GM12878 (cell line): ENCODE results near the gene ATXN3. TPM values are rescaled to one million over a fixed set of nuclear protein-coding genes. Genes with fewer than 3 reads are reported as not detected.

Source experiments
- ATAC-seq: fragments of 200-7000 bp; cut with Tn5 transposase; 3 replicates; pipeline ENCODE4 v1.9.1; 2020; ENCODE audit warnings: mild to moderate bottlenecking, moderate library complexity
- BruUV-seq: library from RNA; stranded (reverse); fragments of 400-500 nt; replicated peaks from 2 replicates; lab custom pipeline; 2021; lab: Mats Ljungman, UMichigan
- CTCF ChIA-PET: fragments of 300-600 bp; sonication (Branson Sonifier 250); formaldehyde crosslinking; extraction: SDS; loops from one replicate; lab custom pipeline; 2021; ENCODE audit warnings: inconsistent platforms; lab: Yijun Ruan, JAX
- POLR2A ChIA-PET: fragments of 350-600 bp; formaldehyde crosslinking; extraction: SDS; loops from one replicate; lab custom pipeline; 2021; ENCODE audit warnings: inconsistent platforms; lab: Charles Lee
- RAD21 ChIA-PET: fragments of 300-600 bp; sonication (Branson Sonifier 250); formaldehyde crosslinking; loops from one replicate; lab custom pipeline; 2023; ENCODE audit warnings: antibody characterized with exemption; ENCODE audit not compliant: unreplicated experiment; lab: Charles Lee
- SMC1A ChIA-PET: fragments of 300-600 bp; sonication (Branson Sonifier 250); formaldehyde crosslinking; loops from one replicate; lab custom pipeline; 2023; ENCODE audit not compliant: unreplicated experiment, uncharacterized antibody; lab: Charles Lee
- DNase-seq: peaks from one replicate; pipeline ENCODE4 v3.0.0-alpha.2; 2011; ENCODE audit warnings: low read depth, low spot score
- FAIRE-seq: peaks from 3 replicates; lab custom pipeline; 2011; peaks lifted over from hg19 to GRCh38; lab: Jason Lieb, UNC
- H2AFZ ChIP-seq: 2 replicates; pipeline ENCODE4 v1.6.0; 2011; ENCODE audit warnings: low read depth, low read length, control low read depth; ENCODE audit not compliant: control insufficient read depth
- H3K27ac ChIP-seq: 2 replicates; pipeline ENCODE4 v1.5.1; 2011; ENCODE audit warnings: control low read depth; ENCODE audit not compliant: control insufficient read depth, insufficient read depth
- H3K27me3 ChIP-seq, 2 experiments: replicated peaks in 1 of 2; 2 replicates each; pipeline versions ENCODE4 v1.6.0 to v1.6.1; 2011; ENCODE audit warnings: low read length in 1 of 2; ENCODE audit not compliant: control insufficient read depth in 2 of 2, insufficient read depth in 2 of 2
- H3K36me3 ChIP-seq, 2 experiments: 2 replicates each; pipeline ENCODE4 v1.5.1; 2011; ENCODE audit warnings: low read length in 1 of 2; ENCODE audit not compliant: control insufficient read depth in 2 of 2, insufficient read depth in 2 of 2
- H3K4me1 ChIP-seq: 2 replicates; pipeline ENCODE4 v1.6.1; 2011; ENCODE audit warnings: mild to moderate bottlenecking, low read length, moderate library complexity, mixed read lengths; ENCODE audit not compliant: control insufficient read depth, insufficient read depth
- H3K4me2 ChIP-seq: 2 replicates; pipeline ENCODE4 v1.6.0; 2011; ENCODE audit warnings: control low read depth; ENCODE audit not compliant: control insufficient read depth, insufficient read depth
- H3K4me3 ChIP-seq: fragments of 200-600 bp; sonication (generic); 2 replicates; pipeline ENCODE4 v1.5.1; 2016
- H3K79me2 ChIP-seq: 2 replicates; pipeline ENCODE4 v1.6.0; 2011; ENCODE audit warnings: low read length; ENCODE audit not compliant: control insufficient read depth, insufficient read depth
- H3K9ac ChIP-seq: 2 replicates; pipeline ENCODE4 v1.8.0; 2011; ENCODE audit warnings: low read length, control low read depth, mixed read lengths; ENCODE audit not compliant: control insufficient read depth, insufficient read depth
- H3K9me3 ChIP-seq: replicated peaks from 3 replicates; pipeline ENCODE4 v1.5.1; 2011; ENCODE audit warnings: mild to moderate bottlenecking, low read length; ENCODE audit not compliant: control insufficient read depth, insufficient read depth
- H4K20me1 ChIP-seq: 2 replicates; pipeline ENCODE4 v1.6.0; 2011; ENCODE audit not compliant: control insufficient read depth, insufficient read depth
- CBX3 ChIP-seq: fragments of 200-600 bp; sonication (generic); IDR thresholded peaks from 2 replicates; pipeline ENCODE4 v1.6.1; 2016; ENCODE audit warnings: low read depth, borderline replicate concordance
- CHD1 ChIP-seq: IDR thresholded peaks from 2 replicates; pipeline ENCODE4 v1.6.1; 2012; ENCODE audit warnings: low read depth, low read length, improper control_type of control experiment
- ESRRA ChIP-seq: IDR thresholded peaks from 2 replicates; pipeline ENCODE4 v1.6.1; 2012; ENCODE audit warnings: mild to moderate bottlenecking, low read length, improper control_type of control experiment
- FOXM1 ChIP-seq: IDR thresholded peaks from 2 replicates; pipeline ENCODE4 v1.6.1; 2012; ENCODE audit warnings: low read depth, mild to moderate bottlenecking, inconsistent platforms, low read length, moderate library complexity
- NRF1 ChIP-seq: conservative IDR thresholded peaks from 2 replicates; pipeline ENCODE4 v1.6.1; 2011; ENCODE audit warnings: mild to moderate bottlenecking, low read depth, low read length, improper control_type of control experiment
- POLR2A ChIP-seq: IDR thresholded peaks from 2 replicates; pipeline ENCODE4 v1.6.1; 2011; ENCODE audit warnings: low read depth, mild to moderate bottlenecking, low read length
- RELA ChIP-seq: fragments of 450-650 bp; IDR thresholded peaks from 2 replicates; pipeline ENCODE4 v1.8.0; 2014; ENCODE audit warnings: borderline replicate concordance; ENCODE audit not compliant: partially characterized antibody
- SIN3A ChIP-seq: IDR thresholded peaks from 2 replicates; pipeline ENCODE4 v1.6.1; 2012; ENCODE audit warnings: low read depth, low read length, improper control_type of control experiment
- YBX1 ChIP-seq: fragments of 450-650 bp; IDR thresholded peaks from 2 replicates; pipeline ENCODE4 v1.6.1; 2016; ENCODE audit warnings: antibody characterized with exemption
- ZNF217 ChIP-seq: fragments of 450-650 bp; IDR thresholded peaks from 2 replicates; pipeline ENCODE4 v1.6.1; 2017; ENCODE audit warnings: antibody characterized with exemption, mild to moderate bottlenecking
- ZNF24 ChIP-seq: fragments of 450-650 bp; IDR thresholded peaks from 2 replicates; pipeline ENCODE4 v1.6.1; 2017; ENCODE audit warnings: antibody characterized with exemption, mild to moderate bottlenecking
- ZNF384 ChIP-seq: IDR thresholded peaks from 2 replicates; pipeline ENCODE4 v1.6.1; 2012; ENCODE audit warnings: low read depth, mild to moderate bottlenecking, low read length, improper control_type of control experiment, borderline replicate concordance
- WGBS: methylation state at CpG from one replicate; pipeline ENCODE4 v1.1.6; 2016; ENCODE audit warnings: low lambda C conversion rate; ENCODE audit not compliant: insufficient replicate concordance, insufficient coverage; ENCODE audit errors: missing lambda C conversion rate; 5-methylcytosine and 5-hydroxymethylcytosine counted together
- in situ Hi-C: fragments of 300-500 bp; cut with MboI; formaldehyde crosslinking; loops from 9 replicates; pipeline ENCODE4 v1.14.3; 2018; ENCODE audit warnings: mixed read lengths
- intact Hi-C: fragments of 100-400 bp; cut with micrococcal nuclease; formaldehyde crosslinking; loops from one replicate; pipeline ENCODE4 v1.14.2; 2022; ENCODE audit not compliant: unreplicated experiment
- polyA plus RNA-seq, 11 experiments: library from polyadenylated mRNA; depleted of rRNA in 4 of 11; unstranded in 6 of 11; stranded (reverse) in 5 of 11; fragments of >200 nt; fragmentation: Nextera tagmentation in 4 of 11; fragmentation: Illumina TruSeq in 1 of 11; extraction: Ambion mirVana in 4 of 11; extraction: Trizol in 1 of 11; gene quantifications; 1 replicate in 1 of 11; 2 replicates in 10 of 11; pipeline versions ENCODE4 v1.2.1 to v1.2.3, GENCODE V29; 2011 to 2016; ENCODE audit warnings: inconsistent platforms in 2 of 11, missing spikeins in 2 of 11, low read depth in 1 of 11
- total RNA-seq, 4 experiments: library from RNA; depleted of rRNA in 3 of 4; stranded (reverse); fragments of >200 nt in 3 of 4; fragmentation: Illumina TruSeq in 1 of 4; extraction: Trizol in 1 of 4; gene quantifications; 2 replicates each; pipeline versions ENCODE4 v1.2.1 to v1.2.3, GENCODE V29; 2013 to 2021
- TF ChIP-seq, protein P1 (sequence below): fragments of 450-650 bp; IDR thresholded peaks from 2 replicates; pipeline ENCODE4 v1.6.1; 2017; ENCODE audit warnings: mild to moderate bottlenecking, moderate library complexity
- TF ChIP-seq, protein P2 (sequence below): IDR thresholded peaks from 2 replicates; pipeline ENCODE4 v1.6.1; 2011; ENCODE audit warnings: borderline replicate concordance, low read depth, mild to moderate bottlenecking, moderate library complexity, mixed read lengths, low read length; ENCODE audit not compliant: insufficient read depth; ENCODE audit errors: extremely low read length
- TF ChIP-seq, protein P3 (sequence below): IDR thresholded peaks from 2 replicates; pipeline ENCODE4 v1.6.1; 2011; ENCODE audit warnings: low read depth, mild to moderate bottlenecking, low read length, moderate library complexity, borderline replicate concordance; ENCODE audit errors: extremely low read depth
- TF ChIP-seq, protein P4 (sequence below): fragments of 450-650 bp; IDR thresholded peaks from 2 replicates; pipeline ENCODE4 v1.6.1; 2016; ENCODE audit warnings: mild to moderate bottlenecking

ATXN3 gene
- total and polyA plus RNA-seq, 10 of the 15 experiments (the other 5 are each of a cell fraction or from before 2014, with no cell fraction given): 15.1 to 27.3 (median 19.2) TPM

DNA sequence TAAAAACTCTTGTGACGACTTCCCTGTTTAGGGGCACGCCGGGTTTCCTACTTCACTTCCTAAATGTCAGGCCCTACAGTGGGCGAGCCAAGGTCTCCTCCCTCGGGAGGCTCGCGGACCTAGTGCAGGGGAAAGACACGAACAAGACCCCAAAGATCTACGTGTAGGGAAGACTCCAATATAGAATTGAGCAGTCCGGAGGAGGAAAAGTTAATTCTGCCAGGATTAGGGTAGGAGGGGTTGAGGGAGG lies 564 bp downstream of the ATXN3 start (continued):
- TF ChIP-seq, protein P1, sequence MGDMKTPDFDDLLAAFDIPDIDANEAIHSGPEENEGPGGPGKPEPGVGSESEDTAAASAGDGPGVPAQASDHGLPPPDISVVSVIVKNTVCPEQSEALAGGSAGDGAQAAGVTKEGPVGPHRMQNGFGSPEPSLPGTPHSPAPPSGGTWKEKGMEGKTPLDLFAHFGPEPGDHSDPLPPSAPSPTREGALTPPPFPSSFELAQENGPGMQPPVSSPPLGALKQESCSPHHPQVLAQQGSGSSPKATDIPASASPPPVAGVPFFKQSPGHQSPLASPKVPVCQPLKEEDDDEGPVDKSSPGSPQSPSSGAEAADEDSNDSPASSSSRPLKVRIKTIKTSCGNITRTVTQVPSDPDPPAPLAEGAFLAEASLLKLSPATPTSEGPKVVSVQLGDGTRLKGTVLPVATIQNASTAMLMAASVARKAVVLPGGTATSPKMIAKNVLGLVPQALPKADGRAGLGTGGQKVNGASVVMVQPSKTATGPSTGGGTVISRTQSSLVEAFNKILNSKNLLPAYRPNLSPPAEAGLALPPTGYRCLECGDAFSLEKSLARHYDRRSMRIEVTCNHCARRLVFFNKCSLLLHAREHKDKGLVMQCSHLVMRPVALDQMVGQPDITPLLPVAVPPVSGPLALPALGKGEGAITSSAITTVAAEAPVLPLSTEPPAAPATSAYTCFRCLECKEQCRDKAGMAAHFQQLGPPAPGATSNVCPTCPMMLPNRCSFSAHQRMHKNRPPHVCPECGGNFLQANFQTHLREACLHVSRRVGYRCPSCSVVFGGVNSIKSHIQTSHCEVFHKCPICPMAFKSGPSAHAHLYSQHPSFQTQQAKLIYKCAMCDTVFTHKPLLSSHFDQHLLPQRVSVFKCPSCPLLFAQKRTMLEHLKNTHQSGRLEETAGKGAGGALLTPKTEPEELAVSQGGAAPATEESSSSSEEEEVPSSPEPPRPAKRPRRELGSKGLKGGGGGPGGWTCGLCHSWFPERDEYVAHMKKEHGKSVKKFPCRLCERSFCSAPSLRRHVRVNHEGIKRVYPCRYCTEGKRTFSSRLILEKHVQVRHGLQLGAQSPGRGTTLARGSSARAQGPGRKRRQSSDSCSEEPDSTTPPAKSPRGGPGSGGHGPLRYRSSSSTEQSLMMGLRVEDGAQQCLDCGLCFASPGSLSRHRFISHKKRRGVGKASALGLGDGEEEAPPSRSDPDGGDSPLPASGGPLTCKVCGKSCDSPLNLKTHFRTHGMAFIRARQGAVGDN: no peak
- TF ChIP-seq, all 136 proteins: peak for 8

DNA sequence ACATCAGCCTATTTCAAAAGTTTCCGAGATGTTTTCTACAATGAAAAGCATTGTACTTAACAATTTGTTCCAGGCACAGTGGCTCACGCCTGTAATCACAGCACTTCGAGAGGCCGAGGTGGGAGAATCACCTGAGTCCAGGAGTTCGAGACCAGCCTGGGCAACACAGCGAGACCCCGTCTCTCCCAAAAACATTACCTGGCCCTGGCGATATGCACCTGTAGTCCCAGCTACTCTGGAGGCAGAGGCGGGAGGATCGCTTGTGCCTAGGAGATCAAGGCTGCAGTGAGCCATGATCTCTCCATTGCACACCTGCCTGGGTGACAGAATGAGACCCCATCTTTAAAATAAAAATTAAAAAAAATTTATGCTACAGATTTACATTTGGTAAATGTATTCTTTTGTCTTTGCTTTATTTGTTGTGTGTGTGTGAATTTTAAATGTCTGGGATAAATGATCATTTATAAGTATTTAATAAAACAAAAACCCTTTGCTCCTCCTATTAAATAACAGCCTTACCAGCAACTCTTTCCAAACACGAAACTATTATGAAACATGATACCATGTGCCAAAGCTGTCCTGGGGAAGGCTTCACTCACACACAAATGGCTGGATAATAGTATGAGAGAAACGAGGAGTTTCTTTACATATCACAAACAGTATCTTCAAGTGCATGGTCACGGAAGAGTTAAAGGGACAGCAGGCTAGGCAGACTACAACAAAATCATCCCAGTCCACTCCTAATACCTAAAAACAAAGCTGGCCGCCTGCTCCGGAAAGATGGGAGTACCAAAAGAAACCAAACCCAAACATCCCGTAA lies 1.1 kb downstream of the ATXN3 start:
- peak; percentile 52 for FAIRE-seq
- TF ChIP-seq, protein P2, sequence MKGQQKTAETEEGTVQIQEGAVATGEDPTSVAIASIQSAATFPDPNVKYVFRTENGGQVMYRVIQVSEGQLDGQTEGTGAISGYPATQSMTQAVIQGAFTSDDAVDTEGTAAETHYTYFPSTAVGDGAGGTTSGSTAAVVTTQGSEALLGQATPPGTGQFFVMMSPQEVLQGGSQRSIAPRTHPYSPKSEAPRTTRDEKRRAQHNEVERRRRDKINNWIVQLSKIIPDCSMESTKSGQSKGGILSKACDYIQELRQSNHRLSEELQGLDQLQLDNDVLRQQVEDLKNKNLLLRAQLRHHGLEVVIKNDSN: no peak
- no peak for TF ChIP-seq FOXM1
- TF ChIP-seq, protein P3, sequence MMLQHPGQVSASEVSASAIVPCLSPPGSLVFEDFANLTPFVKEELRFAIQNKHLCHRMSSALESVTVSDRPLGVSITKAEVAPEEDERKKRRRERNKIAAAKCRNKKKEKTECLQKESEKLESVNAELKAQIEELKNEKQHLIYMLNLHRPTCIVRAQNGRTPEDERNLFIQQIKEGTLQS: no peak
- no peak for TF ChIP-seq ZNF384
- TF ChIP-seq YBX1: no peak
- no peak for TF ChIP-seq ZNF24
- no peak for TF ChIP-seq POLR2A
- TF ChIP-seq ESRRA: no peak
- TF ChIP-seq SIN3A: no peak
- no peak for TF ChIP-seq CHD1
- no peak for TF ChIP-seq ZNF217
- no peak for TF ChIP-seq CBX3
- TF ChIP-seq NRF1: no peak
- TF ChIP-seq, protein P4, sequence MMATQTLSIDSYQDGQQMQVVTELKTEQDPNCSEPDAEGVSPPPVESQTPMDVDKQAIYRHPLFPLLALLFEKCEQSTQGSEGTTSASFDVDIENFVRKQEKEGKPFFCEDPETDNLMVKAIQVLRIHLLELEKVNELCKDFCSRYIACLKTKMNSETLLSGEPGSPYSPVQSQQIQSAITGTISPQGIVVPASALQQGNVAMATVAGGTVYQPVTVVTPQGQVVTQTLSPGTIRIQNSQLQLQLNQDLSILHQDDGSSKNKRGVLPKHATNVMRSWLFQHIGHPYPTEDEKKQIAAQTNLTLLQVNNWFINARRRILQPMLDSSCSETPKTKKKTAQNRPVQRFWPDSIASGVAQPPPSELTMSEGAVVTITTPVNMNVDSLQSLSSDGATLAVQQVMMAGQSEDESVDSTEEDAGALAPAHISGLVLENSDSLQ: no peak
- no peak for TF ChIP-seq RELA

More for the DNA sequence above, 1.1 kb downstream of the ATXN3 start:
- SMC1A ChIA-PET: interaction anchor here (0.5 to 2.8 kb wide), 7 partner anchors 12 to 577 kb away, joined by 3 to 21 read pairs (median 4); partner anchors contain the start of genes CPSF2 and NDUFB1
- intact Hi-C loops: loop anchor here (5.0 kb wide), 1 partner anchor 63 kb away; the partner anchor contains the start of gene TRIP11
- Histone ChIP-seq H3K36me3 (no peaks in the 10 kb centered on the region), H3K9ac (peak overlapping the region; percentile 72), H3K4me1 (no peaks in the 10 kb centered on the region; the same call in 1 of the 2 replicates), H4K20me1 (no peaks in the 10 kb centered on the region), H3K27me3 (no peaks in the 10 kb centered on the region), H3K27ac (peak overlapping the region; percentile 36), H3K9me3 (no peaks in the 10 kb centered on the region), H3K79me2 (peaks cover 23% of the 10 kb centered on the region), H3K4me3 (peak overlapping the region; percentile 98), H3K4me2 (peak overlapping the region; percentile 82), H2AFZ (peak overlapping the region; percentile 72)
- POLR2A ChIA-PET: interaction anchor here (4.7 kb wide), 1 partner anchor 16 kb away, joined by 45 read pairs; the partner anchor contains the start of genes CPSF2 and NDUFB1
- DNase-seq: no peak
- RAD21 ChIA-PET: interaction anchor here (1.8 to 3.1 kb wide), 4 partner anchors 18 to 247 kb away, joined by 6 to 28 read pairs (median 7); partner anchors contain the start of genes CPSF2, NDUFB1 and TRIP11
- ATAC-seq: no peak; the same call in 2 of the 3 replicates
- 57% methylated on average over 16 of the region's 16 CpGs for WGBS
- TSS peak; percentile 65 for BruUV-seq
- in situ Hi-C loops: no loop called here
- CTCF ChIA-PET: interaction anchor here (1.0 to 4.9 kb wide), 11 partner anchors 10 to 679 kb away, joined by 3 to 143 read pairs (median 5); partner anchors contain the start of genes CPSF2, NDUFB1 and TRIP11
